Stimulated activated CD8-positive, alpha-beta memory T cell treated with anti-CD3 and anti-CD28 coated beads, Interleukin-12 subunit alpha, Interleukin-12 subunit beta, amount 100 ng/mL, for 24 hours (primary cell): Measurements from ENCODE around the gene AP5B1.
"Not testable (repeated sequence)": the region's sequence is repeated elsewhere in the genome, so short reads cannot be mapped to it uniquely, and the experiment has no call there.

Experiments used
- DNase-seq: peaks from one replicate; pipeline ENCODE4 v3.0.0-alpha.2; 2020; ENCODE audit errors: extremely low read depth

The AP5B1 gene

DNA sequence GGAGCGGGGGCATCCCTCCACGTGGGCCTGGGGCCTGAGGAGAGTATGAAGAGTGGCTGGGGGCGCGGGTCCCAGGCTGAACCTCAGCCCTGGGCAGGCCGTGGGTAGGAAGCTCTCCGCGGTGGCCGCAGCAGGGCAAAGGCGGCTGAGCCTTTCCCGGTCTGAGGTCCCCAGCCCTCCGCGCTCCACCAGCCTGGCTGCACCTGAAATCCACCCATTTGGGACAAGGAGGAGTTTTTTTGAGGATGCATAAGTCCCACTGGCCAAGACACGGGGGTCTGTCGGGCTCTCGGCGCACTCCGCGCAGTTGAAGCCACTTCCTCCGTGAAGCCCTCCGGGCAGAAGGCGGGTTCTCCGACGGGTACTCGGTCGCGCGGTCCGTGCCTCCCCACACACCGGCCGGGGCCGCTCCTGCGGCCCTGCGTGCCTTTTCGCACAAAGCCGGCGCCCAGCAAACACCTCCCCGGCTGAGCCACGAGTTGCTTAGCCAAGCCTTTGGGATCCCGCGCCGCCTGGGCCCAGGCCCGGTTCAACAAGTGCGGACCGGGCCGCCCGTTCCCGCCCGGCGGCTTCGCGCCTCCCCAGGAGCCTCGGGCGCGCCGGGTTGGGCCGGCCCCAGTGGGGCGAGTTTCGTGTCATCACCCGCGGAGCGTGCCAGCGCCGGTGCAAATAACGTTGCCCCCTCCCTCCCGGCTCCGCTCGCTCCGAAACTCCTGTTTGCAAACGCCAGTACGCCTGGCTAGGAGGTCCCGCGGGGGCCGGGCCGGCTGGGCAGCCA lies 5.4 kb upstream of the AP5B1 start:
- no peak for DNase-seq

GRCh38 chr11:65785319-65786007 lies 4.7 kb upstream of the AP5B1 start:
- no peak for DNase-seq

DNA sequence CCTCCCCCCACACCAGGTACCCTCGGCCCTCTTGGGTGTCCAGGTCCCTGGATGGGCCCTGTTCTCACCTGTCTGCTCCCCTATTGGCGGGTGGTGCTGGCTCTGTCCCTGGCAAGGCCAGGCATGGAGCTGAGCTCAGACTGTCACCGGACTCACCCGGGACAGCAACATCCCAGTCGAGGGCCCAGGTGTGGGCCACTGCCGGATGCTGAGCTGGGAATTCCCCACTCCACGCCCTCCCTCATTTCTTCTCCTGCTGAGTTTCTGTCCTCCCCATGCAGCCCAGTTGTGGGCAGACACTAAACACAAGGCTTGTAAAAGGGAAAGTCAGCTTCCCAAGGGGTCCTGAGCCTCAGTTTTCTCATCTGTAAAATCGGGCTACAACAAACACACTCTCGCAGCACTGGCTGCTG lies 2.0 kb upstream of the AP5B1 start:
- no peak for DNase-seq

GRCh38 chr11:65781962-65782815 lies 1.4 kb upstream of the AP5B1 start:
- DNase-seq: no peak

DNA sequence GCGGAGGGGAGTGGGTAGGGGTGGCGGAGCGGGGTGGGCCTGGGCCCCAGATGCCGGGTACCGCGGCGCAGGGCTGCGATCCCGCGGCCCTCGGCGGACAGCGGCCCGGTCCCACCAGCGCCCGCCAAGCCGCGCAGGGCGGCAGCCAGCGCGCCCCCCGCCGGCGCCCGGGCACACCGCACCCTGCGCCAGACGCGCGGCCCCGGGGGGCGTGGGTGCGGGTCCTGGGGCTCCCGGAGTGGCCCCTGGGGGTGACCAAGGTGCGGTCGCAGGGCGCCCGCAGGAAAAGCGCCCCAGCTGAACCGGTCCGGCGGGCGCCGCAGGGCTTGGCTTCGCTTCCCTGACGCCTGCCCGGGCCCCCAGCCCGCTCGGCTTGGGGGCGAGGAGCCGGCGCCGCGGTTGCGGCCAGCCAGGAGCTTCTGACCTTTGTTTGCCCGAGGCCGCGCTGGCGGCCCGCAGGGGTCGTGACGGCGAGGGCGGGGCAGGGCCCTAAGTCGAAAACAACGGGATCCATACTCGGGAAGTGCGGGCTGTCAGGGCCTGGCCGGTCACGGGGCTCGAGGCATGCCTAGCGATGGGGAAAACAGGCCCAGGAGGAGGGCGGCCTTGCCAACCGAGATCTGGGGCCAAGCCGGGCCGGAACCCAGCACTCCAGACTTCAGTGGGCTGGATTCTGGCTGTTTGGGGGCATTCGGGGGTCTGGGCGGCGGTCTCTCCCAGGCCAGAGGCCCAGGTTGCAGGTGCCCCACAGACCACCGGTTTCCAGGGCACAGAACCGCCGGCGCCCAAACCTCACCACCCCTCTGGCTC lies 581 bp upstream of the AP5B1 start:
- DNase-seq: no peak

DNA sequence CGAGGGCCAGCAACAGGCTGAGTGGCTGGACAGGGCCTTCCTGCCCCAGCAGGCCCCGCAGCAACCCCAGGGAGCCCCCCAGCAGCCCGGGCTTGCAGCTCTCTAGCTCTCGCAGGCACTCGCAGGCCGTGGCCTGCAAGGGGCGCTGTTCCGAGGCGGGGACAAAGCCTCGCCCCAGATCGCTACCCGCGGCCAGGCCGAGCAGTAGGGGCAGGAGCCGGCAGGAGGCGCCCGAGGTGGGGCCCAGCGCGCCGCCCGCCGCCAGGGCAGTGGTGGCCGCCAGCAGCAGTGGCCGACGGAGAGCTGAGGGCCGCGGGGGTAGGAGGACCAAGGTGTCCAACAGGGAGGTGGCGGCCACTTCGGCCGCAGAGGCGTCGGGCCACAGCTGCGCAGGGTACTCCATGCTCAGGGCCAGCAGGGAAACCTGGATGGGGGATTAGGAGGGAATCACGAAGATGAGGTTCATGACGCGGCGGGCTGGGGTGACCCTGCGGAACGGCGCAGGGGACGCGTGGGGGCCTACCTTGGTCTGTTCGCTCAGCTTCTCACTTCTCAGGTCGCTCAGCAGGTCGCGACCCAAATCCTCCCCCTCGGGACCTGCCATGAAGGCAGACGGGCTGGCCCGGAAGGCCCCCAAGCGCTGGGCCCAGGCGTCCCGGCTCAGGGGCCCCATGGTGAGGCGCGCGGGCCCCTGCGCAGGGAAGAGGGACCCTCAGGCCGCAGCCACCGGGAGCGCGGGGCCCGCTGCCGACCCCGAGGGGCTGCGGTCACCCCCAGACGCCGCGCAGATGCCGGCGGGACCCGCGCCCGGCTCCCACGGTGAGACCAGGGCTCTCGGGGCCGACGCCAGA lies 632 bp downstream of the AP5B1 start:
- DNase-seq: peak; percentile 37

GRCh38 chr11:65779669-65779918 lies 1.2 kb downstream of the AP5B1 start:
- DNase-seq: no peak

GRCh38 chr11:65778901-65779668 lies 1.7 kb downstream of the AP5B1 start:
- no peak for DNase-seq

- no peak for DNase-seq
Observed at GRCh38 chr11:65778431-65778900, 2.3 kb downstream of the AP5B1 start.

- no peak for DNase-seq
Observed at GRCh38 chr11:65777821-65778361, 2.9 kb downstream of the AP5B1 start.

- DNase-seq: no peak
Observed at GRCh38 chr11:65777241-65777640, 3.5 kb downstream of the AP5B1 start.

GRCh38 chr11:65776710-65777141 lies 4.0 kb downstream of the AP5B1 start:
- no peak for DNase-seq

DNA sequence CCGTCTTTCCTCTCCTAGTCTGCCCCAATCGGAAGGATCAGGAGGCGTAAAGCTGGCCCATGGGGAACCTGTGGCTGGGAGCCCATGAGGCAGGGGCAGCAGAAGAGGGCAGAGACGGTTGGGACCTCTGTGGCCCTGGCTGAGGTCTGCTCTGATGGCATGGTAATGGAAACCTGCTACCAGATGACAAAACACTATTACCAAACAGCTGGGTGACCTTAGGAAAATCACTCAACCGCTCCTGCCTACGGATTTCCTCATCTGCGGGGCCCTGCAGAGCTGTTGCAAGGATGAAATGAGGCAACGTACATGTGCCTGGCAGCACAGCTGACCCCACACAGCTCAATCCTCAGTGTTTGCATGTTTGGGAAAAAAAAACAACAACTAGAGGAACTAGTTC lies 4.6 kb downstream of the AP5B1 start:
- DNase-seq: no peak

DNA sequence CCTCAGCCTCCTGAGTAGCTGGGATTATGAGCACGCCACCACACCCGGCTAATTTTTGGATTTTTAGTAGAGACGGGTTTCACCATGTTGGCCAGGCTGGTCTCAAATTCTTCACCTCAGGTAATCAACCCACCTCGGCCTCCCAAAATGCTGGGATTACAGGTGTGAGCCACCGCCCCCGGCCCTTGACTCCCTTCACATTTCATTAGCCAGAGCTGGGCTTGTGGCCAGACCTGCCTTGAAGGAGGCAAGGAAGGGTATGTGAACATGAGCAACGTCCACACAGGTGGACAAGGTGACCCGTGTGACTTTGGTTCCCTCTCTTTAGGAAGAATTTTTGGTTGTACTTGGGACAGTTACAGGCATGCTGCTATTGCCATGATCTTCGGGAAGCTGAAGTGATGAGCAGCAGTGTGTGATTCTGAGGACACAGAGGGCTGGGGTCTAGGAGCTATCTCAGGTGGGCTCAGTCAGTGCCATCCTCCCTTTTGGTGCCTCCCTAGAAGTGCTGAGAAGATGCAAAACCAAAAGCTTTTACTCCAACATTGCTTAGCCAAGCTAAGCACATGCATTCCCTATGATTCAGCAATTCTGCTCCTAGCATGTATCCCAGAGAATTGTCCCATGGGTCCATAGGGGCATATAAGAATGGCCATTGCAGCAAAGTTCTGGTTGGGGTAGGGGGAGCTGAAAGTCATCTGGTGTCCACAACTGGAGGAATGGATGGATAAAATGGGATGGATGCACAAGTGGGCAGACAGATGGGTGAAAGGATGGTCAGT lies 6.1 kb downstream of the AP5B1 start:
- DNase-seq: no peak

DNA sequence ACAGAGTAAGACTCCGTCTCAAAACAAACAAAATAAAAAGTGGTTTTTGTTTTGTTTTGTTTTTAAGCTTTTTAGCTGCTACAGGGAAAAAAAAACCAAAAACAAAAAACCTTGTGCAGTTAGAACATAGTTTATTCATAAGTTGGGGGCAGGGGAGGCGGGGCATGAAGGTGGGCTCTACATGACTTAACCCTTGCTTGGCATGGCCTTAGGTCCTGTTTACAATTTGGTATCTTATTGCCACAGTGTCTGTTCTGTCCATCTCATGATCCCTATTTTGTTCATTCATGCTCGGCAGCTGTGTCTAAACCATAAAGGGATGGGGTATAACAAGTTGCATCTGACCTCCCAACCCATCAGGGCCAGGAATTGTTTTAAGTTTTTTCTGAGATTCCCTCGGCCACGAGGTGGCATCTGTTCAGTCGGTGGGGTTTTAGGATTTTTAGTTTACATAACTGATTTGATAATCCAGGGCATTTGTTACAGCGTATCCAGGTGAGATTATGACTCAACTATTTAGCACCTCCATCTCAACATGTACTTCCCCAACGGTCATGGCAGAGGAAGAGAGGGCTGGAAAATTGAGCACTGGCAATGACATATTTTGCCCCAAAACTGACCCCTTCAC lies 6.9 kb downstream of the AP5B1 start:
- DNase-seq: no peak

GRCh38 chr11:65771589-65772112 lies 9.1 kb downstream of the AP5B1 start:
- no peak for DNase-seq

DNA sequence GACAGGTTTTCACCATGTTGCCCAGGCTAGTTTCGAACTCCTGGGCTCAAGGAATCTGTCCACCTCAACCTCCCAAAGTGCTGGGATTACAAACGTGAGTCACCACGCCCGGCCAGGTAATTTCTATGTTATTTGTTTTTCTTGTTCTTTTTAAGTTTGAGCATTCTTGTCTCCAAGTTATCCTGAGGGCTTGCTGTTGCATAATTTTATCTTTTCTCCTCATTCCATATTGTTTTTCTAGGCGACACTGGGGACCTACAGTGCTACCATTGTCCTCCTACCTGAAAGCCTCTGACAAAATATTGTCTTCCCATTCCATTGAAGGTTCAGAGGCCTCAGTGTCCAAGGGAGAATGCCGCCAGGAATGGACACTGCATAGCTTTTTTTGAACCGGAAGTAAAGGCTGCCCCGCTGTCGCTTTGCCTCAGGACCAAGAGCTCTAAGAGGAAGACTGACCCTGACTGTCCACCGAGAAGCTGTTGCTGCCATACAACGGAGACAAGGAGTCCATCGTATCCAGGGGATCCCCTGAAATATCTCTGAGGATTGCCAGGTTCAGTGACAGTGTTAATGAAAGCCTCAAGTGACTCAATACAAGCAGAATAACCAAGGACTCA lies 9.7 kb downstream of the AP5B1 start:
- no peak for DNase-seq

GRCh38 chr11:65767806-65768205 lies 13.0 kb downstream of the AP5B1 start:
- DNase-seq: not testable (repeated sequence)
